GM12878 (cell line): ENCODE measurements around the gene DSC2. TPM values are rescaled to one million over a fixed set of nuclear protein-coding genes. Genes with fewer than 3 reads are reported as not detected.
A peak's percentile ranks its signal among the peaks of the same experiment; 100 is the strongest.

Experiments
- ATAC-seq: fragments of 200-7000 bp; cut with Tn5 transposase; 3 replicates; pipeline ENCODE4 v1.9.1; 2020; ENCODE audit warnings: mild to moderate bottlenecking, moderate library complexity
- BruUV-seq: library from RNA; stranded (reverse); fragments of 400-500 nt; replicated peaks from 2 replicates; lab custom pipeline; 2021; lab: Mats Ljungman, UMichigan
- CTCF ChIA-PET: fragments of 300-600 bp; sonication (Branson Sonifier 250); formaldehyde crosslinking; extraction: SDS; loops from one replicate; lab custom pipeline; 2021; ENCODE audit warnings: inconsistent platforms; lab: Yijun Ruan, JAX
- POLR2A ChIA-PET: fragments of 350-600 bp; formaldehyde crosslinking; extraction: SDS; loops from one replicate; lab custom pipeline; 2021; ENCODE audit warnings: inconsistent platforms; lab: Charles Lee
- RAD21 ChIA-PET: fragments of 300-600 bp; sonication (Branson Sonifier 250); formaldehyde crosslinking; loops from one replicate; lab custom pipeline; 2023; ENCODE audit warnings: antibody characterized with exemption; ENCODE audit not compliant: unreplicated experiment; lab: Charles Lee
- SMC1A ChIA-PET: fragments of 300-600 bp; sonication (Branson Sonifier 250); formaldehyde crosslinking; loops from one replicate; lab custom pipeline; 2023; ENCODE audit not compliant: unreplicated experiment, uncharacterized antibody; lab: Charles Lee
- DNase-seq: peaks from one replicate; pipeline ENCODE4 v3.0.0-alpha.2; 2011; ENCODE audit warnings: low read depth, low spot score
- FAIRE-seq: peaks from 3 replicates; lab custom pipeline; 2011; peaks lifted over from hg19 to GRCh38; lab: Jason Lieb, UNC
- H2AFZ ChIP-seq: 2 replicates; pipeline ENCODE4 v1.6.0; 2011; ENCODE audit warnings: low read depth, low read length, control low read depth; ENCODE audit not compliant: control insufficient read depth
- H3K27ac ChIP-seq: 2 replicates; pipeline ENCODE4 v1.5.1; 2011; ENCODE audit warnings: control low read depth; ENCODE audit not compliant: control insufficient read depth, insufficient read depth
- H3K27me3 ChIP-seq, 2 experiments: replicated peaks in 1 of 2; 2 replicates each; pipeline versions ENCODE4 v1.6.0 to v1.6.1; 2011; ENCODE audit warnings: low read length in 1 of 2; ENCODE audit not compliant: control insufficient read depth in 2 of 2, insufficient read depth in 2 of 2
- H3K36me3 ChIP-seq, 2 experiments: 2 replicates each; pipeline ENCODE4 v1.5.1; 2011; ENCODE audit warnings: low read length in 1 of 2; ENCODE audit not compliant: control insufficient read depth in 2 of 2, insufficient read depth in 2 of 2
- H3K4me1 ChIP-seq: 2 replicates; pipeline ENCODE4 v1.6.1; 2011; ENCODE audit warnings: mild to moderate bottlenecking, low read length, moderate library complexity, mixed read lengths; ENCODE audit not compliant: control insufficient read depth, insufficient read depth
- H3K4me2 ChIP-seq: 2 replicates; pipeline ENCODE4 v1.6.0; 2011; ENCODE audit warnings: control low read depth; ENCODE audit not compliant: control insufficient read depth, insufficient read depth
- H3K4me3 ChIP-seq: fragments of 200-600 bp; sonication (generic); 2 replicates; pipeline ENCODE4 v1.5.1; 2016
- H3K79me2 ChIP-seq: 2 replicates; pipeline ENCODE4 v1.6.0; 2011; ENCODE audit warnings: low read length; ENCODE audit not compliant: control insufficient read depth, insufficient read depth
- H3K9ac ChIP-seq: 2 replicates; pipeline ENCODE4 v1.8.0; 2011; ENCODE audit warnings: low read length, control low read depth, mixed read lengths; ENCODE audit not compliant: control insufficient read depth, insufficient read depth
- H3K9me3 ChIP-seq: replicated peaks from 3 replicates; pipeline ENCODE4 v1.5.1; 2011; ENCODE audit warnings: mild to moderate bottlenecking, low read length; ENCODE audit not compliant: control insufficient read depth, insufficient read depth
- H4K20me1 ChIP-seq: 2 replicates; pipeline ENCODE4 v1.6.0; 2011; ENCODE audit not compliant: control insufficient read depth, insufficient read depth
- CEBPZ ChIP-seq: fragments of 150-350 bp; IDR thresholded peaks from 2 replicates; pipeline ENCODE4 v1.6.1; 2016; ENCODE audit warnings: low read depth, low read length
- HSF1 ChIP-seq: fragments of 150-350 bp; IDR thresholded peaks from 2 replicates; pipeline ENCODE4 v1.6.1; 2014; ENCODE audit warnings: mild to moderate bottlenecking, low read depth, low read length
- MTA3 ChIP-seq: IDR thresholded peaks from 2 replicates; pipeline ENCODE4 v1.6.1; 2012; ENCODE audit warnings: low read length, inconsistent platforms, borderline replicate concordance
- RCOR1 ChIP-seq: conservative IDR thresholded peaks from 2 replicates; pipeline ENCODE4 v1.6.1; 2012; ENCODE audit warnings: low read depth, low read length, improper control_type of control experiment
- SUZ12 ChIP-seq: fragments of 200-600 bp; sonication (generic); IDR thresholded peaks from one replicate; pipeline ENCODE4 v1.6.1; 2018; ENCODE audit warnings: antibody characterized with exemption, mild to moderate bottlenecking; ENCODE audit not compliant: unreplicated experiment
- YY1 ChIP-seq: IDR thresholded peaks from 2 replicates; pipeline ENCODE4 v1.6.1; 2011; ENCODE audit warnings: low read depth, mild to moderate bottlenecking, low read length
- ZNF592 ChIP-seq: fragments of 450-650 bp; IDR thresholded peaks from 2 replicates; pipeline ENCODE4 v1.6.1; 2017; ENCODE audit warnings: mild to moderate bottlenecking, moderate library complexity
- WGBS: methylation state at CpG from one replicate; pipeline ENCODE4 v1.1.6; 2016; ENCODE audit warnings: low lambda C conversion rate; ENCODE audit not compliant: insufficient replicate concordance, insufficient coverage; ENCODE audit errors: missing lambda C conversion rate; 5-methylcytosine and 5-hydroxymethylcytosine counted together
- in situ Hi-C: fragments of 300-500 bp; cut with MboI; formaldehyde crosslinking; loops from 9 replicates; pipeline ENCODE4 v1.14.3; 2018; ENCODE audit warnings: mixed read lengths
- intact Hi-C: fragments of 100-400 bp; cut with micrococcal nuclease; formaldehyde crosslinking; loops from one replicate; pipeline ENCODE4 v1.14.2; 2022; ENCODE audit not compliant: unreplicated experiment
- polyA plus RNA-seq, 11 experiments: library from polyadenylated mRNA; depleted of rRNA in 4 of 11; unstranded in 6 of 11; stranded (reverse) in 5 of 11; fragments of >200 nt; fragmentation: Nextera tagmentation in 4 of 11; fragmentation: Illumina TruSeq in 1 of 11; extraction: Ambion mirVana in 4 of 11; extraction: Trizol in 1 of 11; gene quantifications; 1 replicate in 1 of 11; 2 replicates in 10 of 11; pipeline versions ENCODE4 v1.2.1 to v1.2.3, GENCODE V29; 2011 to 2016; ENCODE audit warnings: inconsistent platforms in 2 of 11, missing spikeins in 2 of 11, low read depth in 1 of 11
- total RNA-seq, 4 experiments: library from RNA; depleted of rRNA in 3 of 4; stranded (reverse); fragments of >200 nt in 3 of 4; fragmentation: Illumina TruSeq in 1 of 4; extraction: Trizol in 1 of 4; gene quantifications; 2 replicates each; pipeline versions ENCODE4 v1.2.1 to v1.2.3, GENCODE V29; 2013 to 2021

Gene DSC2
- total and polyA plus RNA-seq, 10 of the 15 experiments (the other 5 are each of a cell fraction or from before 2014, with no cell fraction given), result 1.2 to 4.9 (median 3.0) TPM; not detected in 1

GRCh38 chr18:31103423-31103822, 1.2 kb upstream of the DSC2 start:
- WGBS, result 5% methylated on average over 3 of the region's 3 CpGs
- peak; percentile 13 for FAIRE-seq

More at GRCh38 chr18:31103423-31103822, 1.2 kb upstream of the DSC2 start:
- no peak overlapping the region for H2AFZ ChIP-seq
- H3K36me3 ChIP-seq, result no peaks in the 10 kb centered on the region
- in situ Hi-C loops, result no loop called here
- SMC1A ChIA-PET, result no interaction called here
- H3K4me1 ChIP-seq, result no peaks in the 10 kb centered on the region
- no peak for TF ChIP-seq CEBPZ
- no peak for TF ChIP-seq ZNF592
- no peak for TF ChIP-seq SUZ12
- no peak for TF ChIP-seq RCOR1
- no peak for TF ChIP-seq YY1
- no peak for TF ChIP-seq MTA3
- no peak for TF ChIP-seq HSF1
- TF ChIP-seq, all 136 proteins: peak for 0
- no peak overlapping the region for H3K4me3 ChIP-seq
- no peak overlapping the region for H3K4me2 ChIP-seq
- POLR2A ChIA-PET, result interaction anchor here (0.6 kb wide), 1 partner anchor 97 kb away, joined by 5 read pairs; no protein-coding TSS in a partner anchor
- CTCF ChIA-PET, result no interaction called here
- no peaks in the 10 kb centered on the region for H3K79me2 ChIP-seq
- ATAC-seq, result no peak
- BruUV-seq, result no TSS peak
- no peak for DNase-seq
- H3K9me3 ChIP-seq, result no peaks in the 10 kb centered on the region
- H3K27me3 ChIP-seq, result peaks cover 0 to 4% of the 10 kb centered on the region in 2 experiments; a peak in 3 of 4 replicates
- intact Hi-C loops, result no loop called here
- H3K27ac ChIP-seq, result no peak overlapping the region
- no peaks in the 10 kb centered on the region for H4K20me1 ChIP-seq
- RAD21 ChIA-PET, result no interaction called here
- H3K9ac ChIP-seq, result no peak overlapping the region
